Fibroblast of lung (primary cell): ENCODE data around the gene TRIL. TPM values are rescaled to one million over a fixed set of nuclear protein-coding genes. Genes with fewer than 3 reads are reported as not detected.

Experiments
- DNase-seq, 2 donors: peaks; one replicate each; pipeline versions ENCODE4 v3.0.0 to v3.0.0-alpha.2; 2010; ENCODE audit warnings: low read depth in 2 of 2
- H2AFZ ChIP-seq: 2 replicates; pipeline ENCODE4 v1.5.1; 2012; ENCODE audit warnings: low read length, control low read depth, inconsistent platforms
- H3K27ac ChIP-seq: 2 replicates; pipeline ENCODE4 v1.5.1; 2011; ENCODE audit warnings: low read length, control low read depth; ENCODE audit not compliant: insufficient read depth
- H3K27me3 ChIP-seq: 2 replicates; pipeline ENCODE4 v1.5.1; 2011; ENCODE audit warnings: mild to moderate bottlenecking, low read length; ENCODE audit not compliant: control insufficient read depth, insufficient read depth
- H3K36me3 ChIP-seq: 2 replicates; pipeline ENCODE4 v1.5.1; 2011; ENCODE audit warnings: low read length; ENCODE audit not compliant: control insufficient read depth, insufficient read depth
- H3K4me1 ChIP-seq: 2 replicates; pipeline ENCODE4 v1.5.1; 2011; ENCODE audit warnings: low read length; ENCODE audit not compliant: control insufficient read depth, insufficient read depth; ENCODE audit errors: extremely low read depth
- H3K4me2 ChIP-seq: 2 replicates; pipeline ENCODE4 v1.5.1; 2011; ENCODE audit warnings: low read length, control low read depth; ENCODE audit not compliant: insufficient read depth; ENCODE audit errors: extremely low read depth
- H3K4me3 ChIP-seq, 4 experiments: fragments of 200-600 bp in 1 of 4; sonication (generic) in 1 of 4; replicated peaks in 1 of 4; 2 replicates each; pipeline ENCODE4 v1.5.1; 2011 to 2016; ENCODE audit warnings: low read length in 4 of 4, low read depth in 3 of 4, mild to moderate bottlenecking in 3 of 4, control low read depth in 2 of 4, inconsistent platforms in 1 of 4, mixed read lengths in 1 of 4; ENCODE audit not compliant: insufficient read depth in 1 of 4; ENCODE audit errors: control extremely low read depth in 1 of 4
- H3K79me2 ChIP-seq: 2 replicates; pipeline ENCODE4 v1.5.1; 2012; ENCODE audit warnings: mild to moderate bottlenecking, low read length, inconsistent platforms; ENCODE audit not compliant: control insufficient read depth, insufficient read depth
- H3K9ac ChIP-seq: 2 replicates; pipeline ENCODE4 v1.5.1; 2011; ENCODE audit warnings: mild to moderate bottlenecking, low read length, control low read depth; ENCODE audit not compliant: insufficient read depth
- H3K9me3 ChIP-seq: 2 replicates; pipeline ENCODE4 v1.5.1; 2012; ENCODE audit warnings: low read depth, low read length; ENCODE audit not compliant: control insufficient read depth, insufficient read depth
- H4K20me1 ChIP-seq: 2 replicates; pipeline ENCODE4 v1.5.1; 2011; ENCODE audit warnings: low read length; ENCODE audit not compliant: control insufficient read depth, insufficient read depth; ENCODE audit errors: extremely low read depth
- CTCF ChIP-seq, 2 donors: IDR thresholded peaks in 1 of 2; conservative IDR thresholded peaks in 1 of 2; 1 replicate in 1 of 2; 2 replicates in 1 of 2; pipeline ENCODE4 v1.5.1; 2011 to 2012; ENCODE audit warnings: low read length in 2 of 2, control low read depth in 1 of 2, inconsistent platforms in 1 of 2, low read depth in 1 of 2, mild to moderate bottlenecking in 1 of 2
- EZH2 ChIP-seq: IDR thresholded peaks from 2 replicates; pipeline ENCODE4 v1.5.1; 2012; ENCODE audit warnings: low read length, control low read depth, mild to moderate bottlenecking; ENCODE audit errors: missing control alignments
- polyA plus RNA-seq, 2 donors: library from polyadenylated mRNA; depleted of rRNA in 1 of 2; stranded (reverse) in 1 of 2; unstranded in 1 of 2; fragments of >200 nt; gene quantifications; 2 replicates each; pipeline ENCODE4 v1.2.1, GENCODE V29; 2011 to 2012; ENCODE audit warnings: missing spikeins in 1 of 2
- total RNA-seq: library from RNA; depleted of rRNA; stranded (reverse); fragments of >200 nt; gene quantifications from 2 replicates; pipeline ENCODE4 v1.2.1, GENCODE V29; 2014

The TRIL gene
- total and polyA plus RNA-seq, 2 donors (not counting 1 experiment from before 2014, with no cell fraction given), result 0.10 to 0.17 TPM

- Histone ChIP-seq H3K4me1 (peaks cover 5% of the 10 kb centered on the region), H4K20me1 (peaks cover 2% of the 10 kb centered on the region), H3K4me2 (peak overlapping the region; percentile 7), H3K27ac (no peak overlapping the region), H3K79me2 (no peaks in the 10 kb centered on the region), H3K4me3 (peak overlapping the region in 1 of 4 experiments; percentile 21), H3K9me3 (no peaks in the 10 kb centered on the region), H3K27me3 (peaks cover 40% of the 10 kb centered on the region), H3K9ac (no peak overlapping the region), H3K36me3 (no peaks in the 10 kb centered on the region), H2AFZ (no peak overlapping the region)
- peak; percentile 11 to 36 for DNase-seq
- TF ChIP-seq CTCF (conservative IDR thresholded peaks at IDR 0.05 in 1 of 2, IDR thresholded peaks at IDR 0.05 in 1 of 2; ENCODE audit: low read depth in 1 of 2, low read length in 2 of 2) (no peak), EZH2 (peak; percentile 80)
Observed at GRCh38 chr7:28957064-28957750, 923 bp downstream of the TRIL start.

- no peak overlapping the region for H3K9ac ChIP-seq
- no peak overlapping the region for H3K4me2 ChIP-seq
- peaks cover 5% of the 10 kb centered on the region for H3K4me1 ChIP-seq
- no peak overlapping the region for H3K27ac ChIP-seq
- H3K27me3 ChIP-seq, result peaks cover 40% of the 10 kb centered on the region
- peak; percentile 37 to 49 for TF ChIP-seq CTCF (conservative IDR thresholded peaks at IDR 0.05 in 1 of 2, IDR thresholded peaks at IDR 0.05 in 1 of 2; ENCODE audit: low read depth in 1 of 2, low read length in 2 of 2)
- TF ChIP-seq EZH2, result no peak
- H3K79me2 ChIP-seq, result no peaks in the 10 kb centered on the region
- H3K9me3 ChIP-seq, result no peaks in the 10 kb centered on the region
- H3K4me3 ChIP-seq, result peak overlapping the region in 2 of 4 experiments; percentile 16 to 28
- no peak overlapping the region for H2AFZ ChIP-seq
- no peaks in the 10 kb centered on the region for H3K36me3 ChIP-seq
- H4K20me1 ChIP-seq, result peaks cover 2% of the 10 kb centered on the region
- DNase-seq, result peak; percentile 42 to 59
Observed at GRCh38 chr7:28956608-28957063, 1.5 kb downstream of the TRIL start.

- peak; percentile 39 to 49 for TF ChIP-seq CTCF (conservative IDR thresholded peaks at IDR 0.05 in 1 of 2, IDR thresholded peaks at IDR 0.05 in 1 of 2; ENCODE audit: low read depth in 1 of 2, low read length in 2 of 2)
- peak; percentile 77 for TF ChIP-seq EZH2
- no peak overlapping the region for H3K27ac ChIP-seq
- H3K36me3 ChIP-seq, result no peaks in the 10 kb centered on the region
- DNase-seq, result peak; percentile 27 to 42
- peak overlapping the region; percentile 68 for H3K4me2 ChIP-seq
- H3K79me2 ChIP-seq, result no peaks in the 10 kb centered on the region
- H3K27me3 ChIP-seq, result peaks cover 43% of the 10 kb centered on the region
- H3K9me3 ChIP-seq, result no peaks in the 10 kb centered on the region
- no peak overlapping the region for H2AFZ ChIP-seq
- H3K9ac ChIP-seq, result no peak overlapping the region
- H3K4me3 ChIP-seq, result peak overlapping the region in 3 of 4 experiments; percentile 14 to 28 (median 16)
- peaks cover 5% of the 10 kb centered on the region for H3K4me1 ChIP-seq
- peaks cover 2% of the 10 kb centered on the region for H4K20me1 ChIP-seq
Observed at GRCh38 chr7:28955718-28956607, 2.2 kb downstream of the TRIL start.
